HG03064 (cell line): ENCODE results near the gene RWDD3.

ENCODE experiments used
- ATAC-seq: cut with Tn5 transposase; IDR thresholded peaks from one replicate; pipeline ENCODE4 v1.9.1; 2021; ENCODE audit warnings: low read depth; ENCODE audit not compliant: unreplicated experiment

RWDD3 gene

GRCh38 chr1:95233737-95234500, at the start of gene RWDD3:
Gene RWDD3 (plus strand): TSS chr1:95234210. CDS start chr1:95234231, 21 bp downstream.
- ATAC-seq: peak; percentile 97

GRCh38 chr1:95186149-95186548, 47.9 kb upstream of the RWDD3 start:
- ATAC-seq: no peak

- no peak for ATAC-seq
These were observed 40.4 kb upstream of the RWDD3 start for GRCh38 chr1:95193591-95193990.

GRCh38 chr1:95195046-95195445, 39.0 kb upstream of the RWDD3 start:
- ATAC-seq: no peak

GRCh38 chr1:95196017-95196416, 38.0 kb upstream of the RWDD3 start:
- no peak for ATAC-seq

GRCh38 chr1:95197616-95198252, 36.3 kb upstream of the RWDD3 start:
- ATAC-seq: no peak

- no peak for ATAC-seq
These were observed 32.1 kb upstream of the RWDD3 start for GRCh38 chr1:95201905-95202304.

GRCh38 chr1:95203908-95204437, 30.0 kb upstream of the RWDD3 start:
- ATAC-seq: no peak

GRCh38 chr1:95206514-95206913, 27.5 kb upstream of the RWDD3 start:
- no peak for ATAC-seq

GRCh38 chr1:95207223-95207935, 26.6 kb upstream of the RWDD3 start:
- ATAC-seq: no peak

- no peak for ATAC-seq
These were observed 25.1 kb upstream of the RWDD3 start for GRCh38 chr1:95208876-95209275.

GRCh38 chr1:95209291-95209690, 24.7 kb upstream of the RWDD3 start:
- no peak for ATAC-seq

GRCh38 chr1:95216292-95216990, 17.6 kb upstream of the RWDD3 start:
- ATAC-seq: no peak

GRCh38 chr1:95217371-95217770, 16.6 kb upstream of the RWDD3 start:
- ATAC-seq: no peak

- no peak for ATAC-seq
These were observed 14.6 kb upstream of the RWDD3 start for GRCh38 chr1:95219407-95219806.

- no peak for ATAC-seq
These were observed 12.7 kb upstream of the RWDD3 start for GRCh38 chr1:95221306-95221705.

GRCh38 chr1:95222629-95223028, 11.4 kb upstream of the RWDD3 start:
- ATAC-seq: no peak

GRCh38 chr1:95223110-95223509, 10.9 kb upstream of the RWDD3 start:
- no peak for ATAC-seq

GRCh38 chr1:95226781-95227660, 7.0 kb upstream of the RWDD3 start:
- no peak for ATAC-seq

GRCh38 chr1:95229037-95229436, 5.0 kb upstream of the RWDD3 start:
- ATAC-seq: no peak
